HG03060 (cell line): ENCODE measurements around the gene DLST.
A peak's percentile ranks its signal among the peaks of the same experiment; 100 is the strongest.
"Not testable (repeated sequence)": the region's sequence is repeated elsewhere in the genome, so short reads cannot be mapped to it uniquely, and the experiment has no call there.

Experiments
- ATAC-seq: cut with Tn5 transposase; IDR thresholded peaks from one replicate; pipeline ENCODE4 v1.9.1; 2021; ENCODE audit warnings: low read depth, moderate number of reproducible peaks; ENCODE audit not compliant: unreplicated experiment

Gene DLST

DNA sequence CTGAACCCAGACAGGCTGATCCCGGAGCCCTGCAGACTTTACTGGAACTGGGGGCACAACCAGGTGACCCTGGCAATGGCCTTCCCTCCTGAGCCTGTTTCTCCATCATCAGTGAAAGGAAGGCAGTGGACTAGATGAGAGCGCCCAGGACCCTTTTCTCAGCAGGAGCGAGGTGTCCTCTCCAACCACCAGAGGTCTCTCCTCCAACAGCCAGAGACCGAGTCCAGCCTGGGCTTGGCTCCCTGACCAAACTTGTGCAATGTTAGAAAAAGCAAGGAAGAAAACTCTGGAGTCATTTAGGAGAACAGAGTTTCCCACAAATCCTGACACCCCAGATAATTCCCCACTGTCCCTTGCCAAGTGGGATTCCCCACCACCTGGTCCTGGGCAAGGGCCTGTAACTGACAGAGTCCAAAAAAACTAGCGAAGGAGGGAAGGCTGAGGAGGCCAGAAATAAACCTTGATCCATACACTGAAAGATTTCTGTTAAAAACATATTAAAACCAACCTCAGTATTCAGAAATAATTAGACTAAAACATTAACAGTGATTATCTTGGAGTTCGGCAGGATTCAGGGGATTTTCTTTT is 32.4 kb downstream of the DLST start:
- ATAC-seq: no peak

DNA sequence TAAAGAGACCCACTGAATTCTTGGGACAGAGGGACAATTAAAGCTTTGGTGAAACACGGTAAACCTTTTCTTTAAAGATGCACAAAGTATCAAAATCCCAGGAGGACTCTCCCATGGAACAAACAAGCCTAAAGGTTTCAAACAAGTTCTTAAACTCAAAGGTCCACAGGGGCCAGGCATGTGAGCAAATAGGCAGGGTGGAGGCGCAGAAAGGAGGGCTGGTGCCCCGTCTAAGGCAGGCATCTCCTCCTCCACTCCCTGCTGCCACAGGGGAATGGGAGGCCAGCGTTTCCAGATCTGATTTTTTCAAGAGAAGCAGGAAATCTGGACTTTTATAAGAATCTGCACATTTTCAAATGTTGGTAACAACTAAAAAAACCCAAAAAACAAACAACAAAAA is 33.7 kb downstream of the DLST start:
- no peak for ATAC-seq

- ATAC-seq: no peak
Measured at GRCh38 chr14:74915826-74916225, 34.1 kb downstream of the DLST start.

DNA sequence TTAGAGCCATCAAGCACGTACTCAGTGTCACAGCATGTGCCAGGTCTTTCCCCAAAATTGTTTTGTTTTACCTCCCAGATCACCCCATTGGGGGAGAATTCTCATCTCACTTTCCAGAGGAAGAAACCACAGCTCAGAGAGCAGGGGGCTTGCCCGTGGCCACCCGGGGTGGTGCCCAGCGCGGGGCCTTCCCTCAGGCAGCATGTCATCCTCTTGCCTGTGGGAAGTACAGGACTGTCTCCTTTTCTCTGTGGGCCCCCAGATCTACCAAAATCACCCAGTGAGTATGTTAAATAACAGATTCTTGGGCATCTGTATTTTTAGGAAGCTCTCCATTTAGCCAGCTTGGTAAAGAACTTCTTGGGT is 35.4 kb downstream of the DLST start:
- ATAC-seq: no peak

GRCh38 chr14:74917646-74918081 is 35.9 kb downstream of the DLST start:
- no peak for ATAC-seq

GRCh38 chr14:74918380-74918779 is 36.7 kb downstream of the DLST start:
- ATAC-seq: no peak

DNA sequence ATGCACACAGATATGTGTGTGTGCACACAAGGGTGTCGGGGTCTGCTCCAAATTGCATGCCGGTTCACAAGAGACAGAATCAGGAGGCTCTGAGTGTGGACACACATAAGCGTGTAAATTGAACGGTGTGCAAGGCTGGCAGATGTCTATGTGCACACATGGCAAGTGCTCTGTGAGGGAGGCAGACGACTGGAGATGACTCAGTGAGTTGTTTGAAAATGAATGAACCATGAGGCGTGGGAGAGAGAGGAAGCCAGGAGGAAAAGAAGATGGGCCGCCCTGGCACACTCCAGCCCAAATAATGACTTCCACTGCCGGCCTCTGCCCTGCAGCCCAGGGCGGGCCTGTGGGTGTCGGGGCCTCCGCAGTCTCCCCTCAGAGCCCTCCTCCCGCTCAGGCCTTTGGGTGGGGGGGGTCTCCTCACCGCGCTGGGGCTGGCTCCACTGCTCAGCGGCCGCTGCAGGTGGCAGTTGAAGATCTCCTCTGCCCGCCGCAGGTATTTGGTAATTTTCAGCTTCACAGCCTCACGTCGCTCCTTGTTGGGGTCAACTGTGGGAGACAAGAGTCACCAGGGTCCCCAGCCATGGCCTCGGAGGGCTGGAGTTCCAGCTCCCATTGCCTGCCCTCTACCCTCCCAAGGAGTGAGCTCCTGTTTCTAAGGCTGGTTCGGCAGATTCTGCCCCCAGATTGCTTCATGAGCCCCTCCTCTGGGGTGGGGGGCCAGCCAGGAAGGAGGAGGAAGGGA is 37.9 kb downstream of the DLST start:
- no peak for ATAC-seq

GRCh38 chr14:74920281-74920680 is 38.6 kb downstream of the DLST start:
- no peak for ATAC-seq

- no peak for ATAC-seq
Measured at GRCh38 chr14:74921053-74921620, 39.4 kb downstream of the DLST start.

GRCh38 chr14:74921987-74922751 is 40.5 kb downstream of the DLST start:
- ATAC-seq: no peak

DNA sequence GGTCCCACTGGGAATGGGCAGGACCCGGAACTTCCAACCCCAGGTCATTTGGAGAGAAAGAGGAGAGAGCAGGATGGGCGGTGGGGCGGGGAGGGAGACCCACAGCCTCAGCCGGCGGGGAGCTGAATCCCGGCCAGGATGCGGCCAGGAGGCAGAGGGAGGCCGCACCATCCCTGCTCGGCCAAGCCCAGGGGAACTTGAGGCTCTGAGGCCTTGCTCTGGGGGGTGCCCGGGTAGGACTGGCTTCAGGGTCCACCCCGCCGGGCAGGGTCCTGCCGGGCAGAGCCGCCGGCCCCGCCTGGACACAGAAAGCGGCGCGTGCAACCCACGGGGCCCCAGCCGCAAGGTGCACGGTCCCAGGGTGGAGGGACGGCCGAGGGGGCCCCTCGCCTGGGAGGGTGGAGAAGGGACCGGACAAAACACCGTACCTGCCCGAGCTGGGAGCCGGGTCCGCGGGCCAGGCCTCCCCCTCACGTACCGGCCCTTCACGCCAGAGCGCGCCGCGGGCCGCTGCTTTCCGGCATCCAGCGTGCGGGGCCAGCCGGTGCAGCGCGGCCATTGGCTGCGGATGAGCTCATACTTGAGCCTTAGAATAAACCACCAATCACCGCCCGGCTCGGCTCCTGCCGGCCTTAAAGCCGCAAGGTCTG is 41.2 kb downstream of the DLST start, which contains the start of gene RPS6KL1:
Gene RPS6KL1 (minus strand): TSS at position 509 of the 650 bp plus-strand sequence. CDS start 1,719 bp downstream, outside the sequence.
- ATAC-seq: peak; percentile 47

DNA sequence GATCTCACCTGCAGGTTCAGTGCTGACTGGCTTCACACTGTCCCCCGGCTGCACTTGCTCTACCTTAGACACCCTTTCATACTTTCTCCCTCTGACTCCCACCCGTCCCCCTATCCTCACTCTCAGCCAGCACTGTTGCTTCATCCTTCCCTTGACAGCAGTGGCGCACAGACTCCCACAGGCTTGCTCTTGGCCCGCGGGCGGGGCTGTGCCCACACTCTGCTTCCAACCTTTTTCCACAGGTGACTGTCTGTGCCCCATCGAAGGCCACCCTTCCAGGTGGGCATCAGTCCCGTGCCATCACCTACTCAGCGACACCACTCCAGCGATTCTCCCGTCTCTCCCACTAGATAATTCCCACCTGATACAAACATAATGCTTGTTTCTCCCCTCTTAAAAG is 42.3 kb downstream of the DLST start:
- ATAC-seq: no peak

DNA sequence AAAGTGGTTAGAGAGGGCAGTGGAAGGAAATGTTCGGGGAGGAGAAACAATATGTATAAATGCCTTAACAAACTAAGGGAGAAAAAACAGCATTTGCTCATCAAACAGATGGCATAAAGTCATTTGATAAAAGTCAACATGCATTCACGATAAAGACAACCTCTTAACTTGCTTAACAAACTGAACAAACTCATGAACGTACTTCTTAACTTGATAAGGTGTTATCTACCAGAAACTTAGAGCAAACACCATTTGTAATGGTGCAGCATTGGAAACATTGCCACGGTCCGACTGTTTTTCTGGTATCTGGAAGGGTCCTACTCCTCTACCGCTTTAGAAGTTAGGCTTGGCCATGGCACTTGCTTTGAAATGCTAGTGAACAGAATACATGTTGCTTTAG is 45.5 kb downstream of the DLST start:
- no peak for ATAC-seq

DNA sequence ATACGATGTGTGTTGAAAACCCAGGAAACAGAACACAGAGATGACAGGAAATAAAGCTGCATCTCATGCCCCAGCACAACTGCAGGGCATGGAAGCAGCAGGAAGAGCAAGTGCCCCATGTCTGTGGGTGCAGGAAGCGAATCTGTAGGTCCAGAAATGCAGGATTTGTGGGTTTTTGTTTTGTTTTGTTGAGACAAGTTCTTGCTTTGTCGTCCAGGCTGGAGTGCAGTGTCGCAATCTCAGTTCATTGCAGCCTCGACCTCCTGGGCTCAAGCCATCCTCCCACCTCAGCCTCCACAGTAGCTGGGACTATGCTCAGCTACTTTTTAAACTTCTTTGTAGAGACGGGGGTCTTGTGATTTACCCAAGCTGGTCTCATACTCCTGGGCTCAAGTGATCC is 47.5 kb downstream of the DLST start:
- ATAC-seq: no peak

GRCh38 chr14:74931744-74932143 is 50.0 kb downstream of the DLST start:
- not testable (repeated sequence) for ATAC-seq

DNA sequence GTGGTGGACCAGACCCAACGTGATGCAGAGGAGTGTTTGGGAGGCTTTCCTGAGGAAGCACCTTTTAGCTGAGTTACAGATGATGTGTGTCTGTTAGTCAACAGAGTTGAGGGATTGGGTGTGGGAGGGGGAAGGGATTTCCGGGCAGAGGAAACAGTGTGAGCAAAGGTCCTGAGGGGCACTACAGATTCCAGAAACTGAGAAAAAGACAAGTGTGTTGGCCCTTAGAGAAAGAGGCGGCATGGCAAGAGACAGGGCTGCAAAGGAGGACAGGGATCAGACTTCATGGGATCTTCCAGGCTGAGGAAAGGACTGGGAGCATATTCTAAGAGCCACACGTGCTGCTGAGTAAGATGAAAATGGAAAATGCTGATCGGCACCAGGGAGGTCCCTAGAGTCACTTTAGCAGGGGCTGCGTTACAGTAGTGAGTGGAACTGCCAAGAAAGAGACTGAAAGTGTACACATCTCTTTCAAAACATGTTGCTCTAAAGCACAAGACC is 50.7 kb downstream of the DLST start:
- ATAC-seq: no peak

DNA sequence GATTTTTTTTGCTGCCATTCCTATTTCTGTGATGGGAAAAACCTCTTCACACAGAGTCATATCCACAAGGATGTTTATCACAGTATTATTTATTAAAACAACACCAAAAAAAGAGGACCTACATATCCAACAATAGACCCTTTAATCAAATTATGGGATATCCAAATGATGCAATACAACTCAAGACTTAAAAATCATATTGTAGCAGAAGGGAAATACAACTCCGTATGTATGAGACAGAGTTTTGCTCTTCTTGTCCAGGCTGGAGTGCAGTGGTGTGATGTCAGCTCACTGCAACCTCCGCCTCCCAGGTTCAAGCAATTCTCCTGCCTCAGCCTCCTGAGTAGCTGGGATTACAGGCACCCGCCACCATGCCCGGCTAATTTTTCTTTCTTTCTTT is 51.2 kb downstream of the DLST start:
- ATAC-seq: not testable (repeated sequence)

DNA sequence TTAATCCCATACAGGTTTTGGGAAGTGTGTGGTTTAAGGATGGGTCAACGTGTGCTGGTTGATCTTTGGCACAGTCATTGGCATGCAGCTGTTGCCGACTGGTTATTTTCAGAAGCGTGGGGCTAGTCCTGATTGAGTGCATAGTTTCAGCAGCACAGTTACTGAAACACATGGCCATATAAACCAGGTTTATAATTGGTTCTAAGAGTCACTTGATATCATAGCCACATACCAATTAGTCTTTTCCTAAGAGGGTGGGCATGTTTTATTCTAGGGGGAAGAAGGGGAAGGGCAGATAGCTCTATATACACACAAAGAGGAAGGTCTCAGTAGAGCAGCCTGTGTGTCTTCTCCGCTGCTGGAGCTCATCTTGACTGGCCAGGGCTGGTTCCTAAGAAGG is 52.3 kb downstream of the DLST start:
- ATAC-seq: no peak

DNA sequence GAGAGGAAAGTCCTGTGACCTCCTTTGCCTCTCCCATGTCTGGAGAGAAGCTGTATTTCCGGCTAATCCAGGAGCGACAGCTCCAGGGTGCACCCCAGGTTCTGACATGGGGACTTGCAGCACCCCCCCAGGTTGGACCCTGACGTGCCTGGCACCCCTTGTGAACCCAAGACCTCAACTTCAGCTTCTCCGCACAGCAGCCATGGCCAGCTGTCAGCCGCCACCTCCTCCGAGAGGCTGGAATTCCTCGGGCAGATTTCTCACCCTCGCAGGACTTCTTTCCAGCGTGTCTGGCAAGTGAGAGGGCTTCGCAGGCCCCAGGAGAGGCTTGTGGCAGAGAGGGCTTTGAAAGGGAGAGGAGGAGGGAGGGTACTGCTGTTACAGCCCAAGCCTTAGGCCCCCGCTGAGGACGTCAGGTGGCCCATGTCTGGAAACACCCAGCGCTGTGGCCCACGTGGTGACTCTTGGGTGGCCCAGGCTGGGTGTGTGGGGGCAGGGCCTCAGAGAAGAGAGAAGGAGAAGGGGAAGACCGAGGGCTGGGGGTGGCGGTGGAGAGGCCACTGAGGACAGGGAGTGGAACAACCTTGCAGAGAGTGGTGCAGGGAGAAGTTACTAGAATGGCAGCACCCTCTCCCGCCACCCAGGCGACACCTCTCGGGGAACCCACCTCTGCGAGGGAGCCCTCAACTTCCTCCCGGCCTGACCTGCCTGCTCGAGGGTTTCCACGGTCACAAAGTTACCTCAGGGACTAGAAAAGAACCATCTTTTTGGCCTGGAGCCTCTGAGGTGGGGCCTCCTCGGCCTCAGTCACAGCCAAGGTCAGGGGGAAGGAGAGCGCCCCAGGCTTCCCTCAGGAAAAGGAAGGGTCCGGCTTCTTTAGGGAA is 53.0 kb downstream of the DLST start:
- ATAC-seq: no peak

GRCh38 chr14:74935360-74935680 is 53.6 kb downstream of the DLST start:
- no peak for ATAC-seq
